ENCODE data around the gene PTPA. TPM values are rescaled to one million over a fixed set of nuclear protein-coding genes. Genes with fewer than 3 reads are reported as not detected.

The PTPA gene
- total and polyA plus RNA-seq, 8 donors, result 32.7 to 71.4 (median 43.3) TPM

DNA sequence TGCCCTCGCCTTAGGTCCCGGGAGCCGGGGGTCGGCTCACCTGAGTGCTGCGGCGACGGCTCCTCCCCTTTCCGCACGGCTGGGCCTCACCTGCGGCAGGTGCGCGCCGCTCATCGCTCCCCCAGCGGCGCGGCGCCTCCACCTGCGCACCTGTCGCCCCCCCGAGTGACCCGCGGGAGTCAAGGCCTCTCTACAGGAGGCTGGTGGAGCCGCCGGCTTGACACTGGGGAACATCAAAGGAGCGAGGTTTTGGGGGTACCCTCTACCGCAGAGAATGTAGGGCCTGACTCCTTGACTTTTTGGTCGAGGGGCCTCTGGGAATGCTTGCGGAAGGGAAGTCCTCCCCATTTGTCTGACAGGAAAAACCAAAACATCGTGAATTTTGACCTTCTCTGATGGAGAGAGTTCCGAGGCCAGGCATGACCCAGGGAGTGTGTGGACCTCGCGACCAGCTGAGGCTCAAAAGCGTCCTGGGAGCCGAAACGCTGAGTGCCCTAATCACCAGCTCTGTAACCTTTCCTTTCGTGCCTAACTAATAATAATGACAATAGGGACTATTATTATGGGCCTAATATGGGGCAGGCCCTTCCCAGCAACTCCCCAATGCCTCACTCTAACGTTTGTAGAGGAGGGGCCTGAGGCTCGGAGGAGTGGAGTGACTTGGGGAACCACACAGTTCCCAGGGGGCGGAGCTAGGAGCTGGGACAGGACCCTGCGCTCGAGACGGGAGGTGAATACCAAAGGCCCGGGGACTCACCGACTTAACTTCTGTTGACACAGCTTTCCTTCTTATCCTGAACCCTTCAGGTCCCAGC is 67.6 kb downstream of the PTPA start:
- Histone ChIP-seq H3K27ac (no peak overlapping the region), H3K27me3 (no peaks in the 10 kb centered on the region), H3K4me1 (peaks cover 0 to 9% (median 7%) of the 10 kb centered on the region in 3 donors), H3K4me3 (peak overlapping the region in 3 of 4 donors; percentile 53 to 78 (median 66)), H3K36me3 (no peaks in the 10 kb centered on the region), H3K9me3 (no peaks in the 10 kb centered on the region)
- FAIRE-seq (no peak), ATAC-seq (no peak), DNase-seq (peak in 2 of 6 donors; percentile 29 to 58)
- intact Hi-C loops (cut with DNase I), result loop anchor here in 2 of 3 donors (10.0 kb wide), 4 partner anchors 146 to 436 kb away; no protein-coding TSS in a partner anchor
- TF ChIP-seq, protein P1, sequence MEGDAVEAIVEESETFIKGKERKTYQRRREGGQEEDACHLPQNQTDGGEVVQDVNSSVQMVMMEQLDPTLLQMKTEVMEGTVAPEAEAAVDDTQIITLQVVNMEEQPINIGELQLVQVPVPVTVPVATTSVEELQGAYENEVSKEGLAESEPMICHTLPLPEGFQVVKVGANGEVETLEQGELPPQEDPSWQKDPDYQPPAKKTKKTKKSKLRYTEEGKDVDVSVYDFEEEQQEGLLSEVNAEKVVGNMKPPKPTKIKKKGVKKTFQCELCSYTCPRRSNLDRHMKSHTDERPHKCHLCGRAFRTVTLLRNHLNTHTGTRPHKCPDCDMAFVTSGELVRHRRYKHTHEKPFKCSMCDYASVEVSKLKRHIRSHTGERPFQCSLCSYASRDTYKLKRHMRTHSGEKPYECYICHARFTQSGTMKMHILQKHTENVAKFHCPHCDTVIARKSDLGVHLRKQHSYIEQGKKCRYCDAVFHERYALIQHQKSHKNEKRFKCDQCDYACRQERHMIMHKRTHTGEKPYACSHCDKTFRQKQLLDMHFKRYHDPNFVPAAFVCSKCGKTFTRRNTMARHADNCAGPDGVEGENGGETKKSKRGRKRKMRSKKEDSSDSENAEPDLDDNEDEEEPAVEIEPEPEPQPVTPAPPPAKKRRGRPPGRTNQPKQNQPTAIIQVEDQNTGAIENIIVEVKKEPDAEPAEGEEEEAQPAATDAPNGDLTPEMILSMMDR (IDR thresholded peaks at IDR 0.05), result no peak
- WGBS, 2 donors, result 25 to 26% methylated on average over 38 to 45 of the region's 45 CpGs

DNA sequence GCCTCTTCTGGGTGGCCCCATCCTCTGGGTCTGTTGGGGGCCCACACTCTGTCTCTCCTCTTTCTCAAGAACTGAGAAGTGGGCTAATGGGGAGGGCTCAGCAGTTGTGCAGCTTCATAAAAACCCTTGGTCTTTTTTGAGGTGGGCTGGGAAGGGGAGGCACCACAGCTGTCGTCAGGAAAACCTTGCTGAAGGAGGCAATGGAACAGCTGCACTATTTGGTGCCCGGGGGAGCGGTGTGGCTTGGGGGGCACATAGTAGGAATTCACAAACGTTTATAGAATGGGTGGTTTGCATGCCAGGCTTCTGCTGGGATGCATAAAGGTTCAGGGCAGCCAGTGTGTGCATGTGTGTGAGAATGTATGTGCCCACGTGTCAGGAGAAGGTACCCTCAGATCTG is 70.0 kb downstream of the PTPA start:
- 74 to 79% methylated on average over 5 of the region's 5 CpGs for WGBS, 2 donors
- H3K9me3 ChIP-seq, result no peaks in the 10 kb centered on the region
- intact Hi-C loops (cut with DNase I), result no loop called here
- FAIRE-seq, result no peak
- H3K4me3 ChIP-seq, result no peak overlapping the region
- DNase-seq, result no peak
- TF ChIP-seq, protein P1 (IDR thresholded peaks at IDR 0.05), result no peak
- no peak for ATAC-seq
- no peaks in the 10 kb centered on the region for H3K4me1 ChIP-seq
- no peaks in the 10 kb centered on the region for H3K36me3 ChIP-seq
- H3K27ac ChIP-seq, result no peak overlapping the region
- H3K27me3 ChIP-seq, result no peaks in the 10 kb centered on the region

DNA sequence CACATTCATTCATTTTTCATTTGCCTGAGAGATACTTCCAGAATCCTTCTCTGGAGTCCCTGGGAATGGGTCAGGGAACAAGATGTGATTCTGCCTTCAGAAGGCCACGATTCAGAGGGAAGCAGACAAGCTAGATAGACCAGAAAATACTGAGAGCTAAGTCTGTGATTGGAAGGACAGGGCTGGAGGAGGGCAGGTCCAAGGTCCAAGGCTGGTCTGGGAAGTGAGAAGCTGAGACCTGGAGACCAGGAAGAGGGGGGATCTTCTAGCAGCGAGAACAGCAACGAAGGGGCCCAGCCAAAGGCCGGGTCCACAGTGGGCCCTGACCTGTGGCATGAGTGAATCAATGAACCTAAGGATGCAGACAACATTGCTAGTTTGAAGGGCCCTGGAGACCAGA is 70.9 kb downstream of the PTPA start:
- TF ChIP-seq, protein P1 (IDR thresholded peaks at IDR 0.05), result no peak
- Histone ChIP-seq H3K27me3 (no peaks in the 10 kb centered on the region), H3K4me3 (no peak overlapping the region), H3K36me3 (no peaks in the 10 kb centered on the region), H3K9me3 (no peaks in the 10 kb centered on the region), H3K4me1 (no peaks in the 10 kb centered on the region), H3K27ac (no peak overlapping the region)
- ATAC-seq, result peak in 1 of 4 donors; percentile 35
- FAIRE-seq, result no peak
- WGBS, 2 donors, result 52 to 55% methylated on average over 4 of the region's 4 CpGs
- intact Hi-C loops (cut with DNase I), result no loop called here
- DNase-seq, result no peak

DNA sequence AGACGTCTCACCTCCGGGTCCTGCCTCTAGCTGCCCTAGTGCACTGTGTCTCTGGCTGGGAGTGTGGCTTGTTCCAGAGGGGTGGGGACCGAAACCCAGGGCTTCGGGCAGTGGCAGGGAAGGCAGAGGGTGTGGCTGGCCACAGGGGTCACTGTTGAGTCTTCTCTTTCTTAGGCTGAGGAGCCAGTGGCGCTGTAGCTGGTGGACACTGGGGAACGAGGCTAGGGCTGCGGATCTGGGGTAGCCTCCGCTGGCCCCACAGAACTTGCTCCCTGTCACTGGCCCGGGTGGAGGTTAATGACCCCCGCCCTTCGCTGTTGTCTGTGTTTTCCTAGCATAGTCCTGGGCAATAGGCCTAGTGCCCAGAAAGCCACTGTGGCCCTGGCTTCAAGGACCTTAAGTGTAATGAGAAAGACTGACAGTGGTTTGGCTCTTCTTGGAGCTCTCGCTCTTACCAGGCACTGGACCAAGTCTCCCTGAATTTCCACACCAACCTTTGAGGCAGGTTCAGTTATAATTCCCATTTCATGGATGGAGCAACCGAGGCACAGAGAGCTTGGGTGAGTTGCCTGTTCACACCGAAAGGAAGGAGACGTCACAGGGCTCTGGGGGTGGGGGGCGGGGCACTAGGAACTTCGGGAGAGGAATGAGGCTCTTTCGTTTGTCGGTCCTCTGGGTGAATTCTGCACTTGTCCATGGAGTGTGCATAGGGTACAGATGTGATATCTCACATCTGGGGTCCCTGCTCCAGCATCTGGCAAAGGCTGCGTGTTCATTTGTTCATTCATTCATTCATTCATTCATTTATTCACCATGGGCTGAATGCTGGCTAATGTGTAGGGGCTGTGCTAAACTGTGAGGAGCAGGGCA is 71.6 kb downstream of the PTPA start:
- H3K27ac ChIP-seq, result no peak overlapping the region
- DNase-seq, result no peak
- intact Hi-C loops (cut with DNase I), result no loop called here
- no peak overlapping the region for H3K4me3 ChIP-seq
- TF ChIP-seq, protein P1 (IDR thresholded peaks at IDR 0.05), result peak in 1 of 4 donors; percentile 8
- ATAC-seq, result peak in 1 of 4 donors; percentile 7
- H3K9me3 ChIP-seq, result no peaks in the 10 kb centered on the region
- no peaks in the 10 kb centered on the region for H3K4me1 ChIP-seq
- FAIRE-seq, result no peak
- no peaks in the 10 kb centered on the region for H3K36me3 ChIP-seq
- WGBS, 2 donors, result 69 to 73% methylated on average over 20 of the region's 20 CpGs
- no peaks in the 10 kb centered on the region for H3K27me3 ChIP-seq
